NCI-H2029 treated with DMSO at 0.1 percent for 48 hours (cell line): Measurements from ENCODE around the gene CACNA1S.

Experiments used
- DNase-seq: peaks from one replicate; lab custom pipeline; 2025; lab: John Stamatoyannopoulos, UW

Gene CACNA1S

GRCh38 chr1:201013991-201014815 is 98.0 kb downstream of the CACNA1S start:
- DNase-seq = no peak

GRCh38 chr1:201013031-201013485 is 99.2 kb downstream of the CACNA1S start:
- DNase-seq = no peak

- peak; percentile 71 for DNase-seq
Measured at GRCh38 chr1:201011616-201012015, 100.6 kb downstream of the CACNA1S start.

- no peak for DNase-seq
Measured at GRCh38 chr1:201009962-201010645, 102.1 kb downstream of the CACNA1S start.

GRCh38 chr1:201008666-201009360 is 103.4 kb downstream of the CACNA1S start:
- DNase-seq = no peak

- DNase-seq = no peak
Measured at GRCh38 chr1:201007481-201007880, 104.7 kb downstream of the CACNA1S start.

GRCh38 chr1:201006450-201006849 is 105.8 kb downstream of the CACNA1S start:
- DNase-seq = no peak

GRCh38 chr1:201004732-201005131 is 107.5 kb downstream of the CACNA1S start:
- no peak for DNase-seq

- no peak for DNase-seq
Measured at GRCh38 chr1:201004154-201004553, 108.1 kb downstream of the CACNA1S start.

- DNase-seq = no peak
Measured at GRCh38 chr1:201002510-201002909, 109.7 kb downstream of the CACNA1S start.

- DNase-seq = no peak
Measured at GRCh38 chr1:201001962-201002361, 110.3 kb downstream of the CACNA1S start.

GRCh38 chr1:201000391-201000790 is 111.8 kb downstream of the CACNA1S start:
- no peak for DNase-seq

- DNase-seq = no peak
Measured at GRCh38 chr1:200999667-201000066, 112.6 kb downstream of the CACNA1S start.

GRCh38 chr1:200998323-200998722 is 113.9 kb downstream of the CACNA1S start:
- no peak for DNase-seq

GRCh38 chr1:200992382-200993048 is 119.7 kb downstream of the CACNA1S start:
- DNase-seq = peak; percentile 74

- no peak for DNase-seq
Measured at GRCh38 chr1:200991097-200991614, 121.1 kb downstream of the CACNA1S start.

- no peak for DNase-seq
Measured at GRCh38 chr1:200990114-200990513, 122.1 kb downstream of the CACNA1S start.
